KOPT-K1 (cell line): ENCODE results near the gene GYG2.

Experiments used
- H3K27ac ChIP-seq: fragments of 200-600 bp; sonication (generic); 2 replicates; pipeline ENCODE4 v1.5.1; 2016; ENCODE audit warnings: antibody characterized with exemption, mild to moderate bottlenecking, low read depth, low read length; ENCODE audit not compliant: poor library complexity, severe bottlenecking
- H3K36me3 ChIP-seq: fragments of 200-600 bp; sonication (generic); 2 replicates; pipeline ENCODE4 v1.5.1; 2017; ENCODE audit warnings: antibody characterized with exemption, mild to moderate bottlenecking, low read length, moderate library complexity; ENCODE audit not compliant: insufficient read depth
- H3K9me3 ChIP-seq: fragments of 200-600 bp; sonication (generic); 2 replicates; pipeline ENCODE4 v1.5.1; 2017; ENCODE audit warnings: antibody characterized with exemption, low read length, mild to moderate bottlenecking; ENCODE audit not compliant: insufficient read depth, poor library complexity, severe bottlenecking

GYG2 gene

DNA sequence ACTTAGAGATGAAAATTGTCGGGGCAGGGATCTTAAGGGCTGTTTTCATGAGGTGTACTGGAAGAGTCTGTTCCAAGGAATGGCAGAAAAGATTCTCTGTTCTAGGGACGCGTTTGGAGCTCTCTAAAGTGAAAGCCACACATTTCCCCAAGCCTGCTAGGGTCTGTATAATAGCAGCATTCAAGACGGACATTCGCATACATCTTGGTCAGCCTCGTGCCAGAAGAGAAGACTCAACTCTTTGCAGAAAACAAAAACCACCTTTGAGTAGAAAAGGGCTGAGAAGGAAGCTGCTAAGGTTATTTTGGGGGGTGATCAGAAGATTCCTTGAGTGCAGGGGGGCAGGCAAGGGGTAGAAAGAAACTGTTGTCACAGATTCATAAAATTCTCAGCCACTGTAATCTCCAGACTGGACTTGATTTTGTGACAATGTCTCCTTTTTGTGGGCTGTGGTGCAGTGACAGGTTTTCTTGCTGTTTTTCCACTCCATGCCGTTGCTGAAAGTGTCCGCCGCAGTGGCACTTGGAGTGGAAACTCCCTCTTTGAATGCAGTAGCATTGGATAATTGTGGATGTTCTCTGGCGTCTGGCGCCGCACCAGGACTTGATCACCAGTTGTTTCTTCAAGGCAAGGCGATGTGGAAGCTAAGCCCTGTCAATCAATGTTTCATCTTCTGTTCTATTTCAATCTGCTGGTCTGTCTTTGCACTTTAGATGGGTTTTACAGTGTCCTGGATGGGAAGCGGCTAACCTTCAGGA is 2.9 kb downstream of the GYG2 start:
- Histone ChIP-seq H3K9me3 (peaks cover under 1% of the 10 kb centered on the region), H3K36me3 (no peaks in the 10 kb centered on the region), H3K27ac (no peak overlapping the region)

DNA sequence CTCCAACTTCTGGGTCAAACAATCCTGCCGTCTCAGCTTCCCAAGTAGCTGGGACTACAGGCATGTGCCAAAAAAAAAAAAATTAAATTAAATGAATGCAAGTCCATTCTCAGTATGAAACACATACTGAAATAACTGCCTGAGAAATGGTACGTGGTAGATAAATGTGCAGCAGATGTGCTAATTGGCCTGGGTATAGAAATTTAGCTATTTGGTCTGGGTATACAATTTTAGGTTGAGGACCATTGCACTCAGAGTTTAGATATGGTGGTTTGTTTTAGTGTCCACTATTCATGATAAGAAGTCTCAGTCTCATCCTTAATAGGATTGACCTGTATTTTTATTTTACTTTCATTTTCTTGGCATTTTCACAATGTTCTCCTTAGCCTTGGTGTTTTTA is 9.2 kb downstream of the GYG2 start:
- Histone ChIP-seq H3K36me3 (no peaks in the 10 kb centered on the region), H3K9me3 (peaks cover 24% of the 10 kb centered on the region)

DNA sequence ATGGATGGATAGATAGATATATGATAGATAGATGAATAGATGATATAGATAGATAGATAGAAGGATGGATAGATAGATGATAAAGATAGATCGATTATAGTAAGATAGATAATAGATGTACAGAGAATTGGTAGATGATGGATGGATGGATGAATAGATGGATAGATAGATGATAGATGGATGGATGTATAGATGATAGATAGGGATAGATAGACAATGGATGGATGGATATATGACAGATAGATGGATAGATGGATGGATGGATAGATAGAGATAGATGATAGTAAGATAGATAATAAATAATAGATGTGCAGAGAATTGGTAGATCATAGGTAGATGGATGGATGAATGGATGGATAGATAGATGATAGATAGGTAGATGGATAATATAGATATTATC is 12.2 kb downstream of the GYG2 start:
- Histone ChIP-seq H3K36me3 (no peaks in the 10 kb centered on the region), H3K9me3 (peaks cover 24% of the 10 kb centered on the region), H3K27ac (no peak overlapping the region)

More for the DNA sequence above, 9.2 kb downstream of the GYG2 start:
- H3K27ac ChIP-seq, result no peak overlapping the region

DNA sequence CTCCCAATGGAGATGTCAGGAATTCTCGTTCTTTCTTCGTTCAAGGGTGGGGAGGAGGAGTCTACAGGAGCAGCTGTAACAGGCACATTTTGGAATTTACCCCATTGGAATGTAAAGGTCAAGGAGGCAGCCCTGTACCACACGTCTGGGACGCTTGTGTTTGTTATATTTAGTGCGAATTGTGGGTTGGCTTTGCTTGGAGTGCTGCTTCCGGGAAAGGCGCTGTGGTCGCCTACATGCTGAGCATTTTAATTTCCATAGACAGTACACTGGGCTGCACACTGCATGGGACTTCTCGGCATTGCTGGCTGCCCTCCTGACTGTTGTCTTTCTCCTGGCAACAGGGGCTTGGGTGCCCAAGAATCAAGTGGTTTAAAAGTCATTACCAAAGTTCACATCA is 12.8 kb downstream of the GYG2 start:
- no peaks in the 10 kb centered on the region for H3K36me3 ChIP-seq
- peaks cover 24% of the 10 kb centered on the region for H3K9me3 ChIP-seq
- H3K27ac ChIP-seq, result no peak overlapping the region

DNA sequence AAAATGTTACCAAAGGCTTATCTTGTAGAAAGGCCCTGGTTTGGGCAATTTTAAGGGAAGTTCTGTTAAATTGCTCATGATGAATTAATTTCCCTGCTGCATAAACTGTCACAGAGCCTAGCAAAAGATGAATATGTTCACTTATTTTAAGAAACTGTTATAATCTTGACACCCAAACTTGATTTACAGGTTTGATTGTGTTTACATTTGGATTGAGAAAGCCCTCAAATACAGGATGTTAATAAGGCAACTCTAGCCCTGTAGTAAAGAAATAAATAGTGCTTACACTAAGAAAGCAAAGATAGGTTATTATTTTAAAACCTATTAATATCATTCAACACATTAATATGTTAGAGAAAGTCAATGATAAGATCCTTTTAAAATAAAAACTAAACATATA is 18.3 kb downstream of the GYG2 start:
- no peaks in the 10 kb centered on the region for H3K9me3 ChIP-seq
- H3K27ac ChIP-seq, result no peak overlapping the region
- H3K36me3 ChIP-seq, result no peaks in the 10 kb centered on the region

DNA sequence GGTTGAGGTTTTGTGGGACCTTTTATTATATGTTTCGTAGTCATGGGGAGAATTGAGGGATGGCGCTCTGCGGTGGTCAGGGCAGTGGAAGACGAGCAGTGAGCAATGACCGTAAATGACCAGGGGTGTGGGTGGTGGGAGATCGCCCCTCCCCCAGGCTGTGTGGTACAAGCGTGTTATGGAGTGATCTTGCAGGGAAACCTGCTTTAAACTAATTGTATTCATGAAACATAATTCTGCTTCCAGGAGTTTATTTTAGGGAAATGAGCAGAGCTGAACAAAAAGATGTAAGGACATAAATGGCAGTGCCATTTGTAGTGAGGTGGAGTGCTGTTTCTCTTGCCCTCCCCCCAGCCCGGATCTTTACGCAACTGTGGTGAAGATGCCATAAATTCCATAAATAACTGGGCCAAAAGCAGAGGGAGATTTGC is 20.2 kb downstream of the GYG2 start:
- Histone ChIP-seq H3K36me3 (no peaks in the 10 kb centered on the region), H3K27ac (no peak overlapping the region), H3K9me3 (no peaks in the 10 kb centered on the region)

DNA sequence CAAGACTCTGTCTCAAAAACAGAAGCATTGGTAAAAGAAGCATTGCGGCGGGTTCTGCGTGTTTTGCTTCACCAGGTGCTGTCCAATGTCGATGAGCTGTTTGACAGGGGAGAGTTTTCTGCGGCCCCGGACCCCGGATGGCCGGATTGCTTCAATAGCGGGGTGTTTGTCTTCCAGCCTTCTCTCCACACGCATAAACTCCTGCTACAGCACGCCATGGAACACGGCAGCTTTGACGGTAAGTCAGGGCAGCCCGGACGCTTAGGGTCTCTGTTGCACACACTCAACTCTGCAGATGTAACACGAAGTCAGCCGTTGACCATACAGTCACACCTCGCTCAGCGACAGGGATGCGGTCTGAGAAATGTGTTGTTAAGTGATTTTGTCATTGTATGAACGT is 26.2 kb downstream of the GYG2 start:
- Histone ChIP-seq H3K27ac (no peak overlapping the region), H3K36me3 (no peaks in the 10 kb centered on the region; the same call in 1 of the 2 replicates), H3K9me3 (no peaks in the 10 kb centered on the region)

DNA sequence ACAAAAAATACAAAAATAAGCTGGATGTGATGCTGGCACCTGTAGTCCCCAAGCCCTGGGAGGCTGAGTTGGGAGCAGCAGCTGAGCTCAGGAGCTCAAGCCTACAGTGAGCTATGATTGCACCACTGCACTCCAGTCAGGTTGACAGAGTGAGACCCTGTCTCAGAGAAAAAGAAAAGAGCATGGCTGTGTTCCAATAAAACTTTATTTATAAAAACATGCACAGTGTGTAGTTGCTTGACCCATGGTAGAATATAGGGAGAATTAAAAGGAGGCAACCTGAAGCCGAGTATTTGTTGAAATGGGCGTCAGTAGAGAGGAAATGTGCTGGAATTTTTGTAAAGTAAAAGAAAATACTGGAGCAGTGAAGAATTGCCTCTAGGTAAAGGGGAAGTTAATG is 27.0 kb downstream of the GYG2 start:
- no peaks in the 10 kb centered on the region; the same call in 1 of the 2 replicates for H3K36me3 ChIP-seq
- H3K27ac ChIP-seq, result no peak overlapping the region
- no peaks in the 10 kb centered on the region for H3K9me3 ChIP-seq

DNA sequence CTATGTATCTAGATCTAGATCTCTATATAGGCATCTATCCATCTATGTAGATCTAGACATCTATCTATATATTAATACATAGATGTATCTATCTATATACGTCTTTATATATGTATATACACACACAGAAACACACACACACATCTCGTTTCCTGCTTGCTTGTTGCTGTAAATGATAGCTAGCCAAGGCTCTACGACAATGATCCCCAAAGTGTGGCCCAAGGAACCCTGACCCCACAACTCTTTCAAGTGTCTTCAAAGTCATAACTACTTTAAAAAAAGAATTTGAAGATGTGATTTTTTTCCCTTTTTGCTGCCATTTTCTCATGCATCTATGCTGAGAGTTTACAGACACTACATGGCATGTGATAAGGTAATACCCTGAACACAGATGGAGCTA is 28.8 kb downstream of the GYG2 start:
- Histone ChIP-seq H3K36me3 (no peaks in the 10 kb centered on the region; the same call in 1 of the 2 replicates), H3K9me3 (no peaks in the 10 kb centered on the region), H3K27ac (no peak overlapping the region)

DNA sequence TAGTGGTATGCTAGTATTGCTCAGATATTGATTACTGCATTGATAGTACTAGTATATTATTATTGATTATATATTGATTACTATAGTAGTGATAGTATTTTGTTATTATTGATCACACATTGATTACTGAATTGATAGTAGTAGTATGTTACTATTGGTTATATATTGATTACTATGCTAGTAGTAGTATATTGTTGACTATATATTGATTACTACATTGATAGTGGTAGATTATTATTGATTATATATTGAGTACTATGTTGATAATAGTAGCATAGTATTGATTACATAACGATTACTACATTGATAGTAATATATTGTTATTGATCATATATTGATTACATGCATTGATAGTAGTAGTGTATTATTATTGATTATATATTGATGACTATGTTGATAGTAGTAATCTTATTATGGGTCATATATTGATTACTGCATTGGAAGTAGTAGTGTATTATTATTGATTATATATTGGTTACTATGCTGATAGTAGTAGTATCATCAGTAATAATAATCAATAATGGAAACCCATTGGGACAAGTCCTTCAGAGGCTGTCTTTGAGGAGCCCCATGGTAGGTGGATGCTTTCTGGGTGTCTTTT is 30.6 kb downstream of the GYG2 start:
- Histone ChIP-seq H3K36me3 (no peaks in the 10 kb centered on the region; the same call in 1 of the 2 replicates), H3K9me3 (no peaks in the 10 kb centered on the region), H3K27ac (no peak overlapping the region)

DNA sequence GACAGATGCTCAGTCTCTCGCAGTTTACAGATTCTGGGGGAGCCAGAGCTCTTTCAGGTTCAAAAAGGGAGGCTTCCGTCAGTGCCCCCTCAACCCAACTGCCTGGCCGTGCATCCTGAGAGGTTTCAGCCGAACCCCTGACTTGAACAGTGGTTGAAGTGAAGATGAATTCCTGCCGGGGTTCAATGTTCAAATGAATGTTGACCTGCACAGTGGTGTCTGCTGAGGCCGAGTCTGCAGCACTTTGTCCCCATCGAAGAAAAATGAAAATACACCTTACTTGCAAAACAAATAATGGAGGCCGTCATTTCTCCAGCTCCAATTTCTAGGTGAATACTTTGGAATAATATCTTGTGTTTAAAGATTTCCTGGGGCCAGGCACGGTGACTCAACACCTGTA is 33.7 kb downstream of the GYG2 start:
- H3K9me3 ChIP-seq, result no peaks in the 10 kb centered on the region
- H3K36me3 ChIP-seq, result no peaks in the 10 kb centered on the region
- H3K27ac ChIP-seq, result no peak overlapping the region

DNA sequence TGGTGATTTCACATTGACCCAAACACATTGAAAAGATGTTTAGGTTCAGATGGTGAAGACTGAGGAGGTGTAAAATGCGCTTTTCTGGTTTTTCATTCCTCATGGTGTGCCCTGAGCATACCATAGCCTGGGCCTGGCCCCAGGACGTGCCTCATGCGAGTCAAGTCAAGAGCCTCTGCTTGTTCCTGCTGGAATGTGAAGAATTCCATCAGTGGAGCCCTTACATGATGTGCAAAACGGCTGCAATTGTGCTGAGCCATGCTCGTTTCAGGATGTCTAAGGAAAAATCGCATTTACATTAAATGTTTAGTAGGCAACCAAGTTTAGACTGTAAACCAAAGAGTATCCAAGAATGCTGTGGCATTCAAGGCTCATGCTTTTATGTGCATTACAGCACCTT is 34.9 kb downstream of the GYG2 start:
- Histone ChIP-seq H3K27ac (no peak overlapping the region), H3K36me3 (no peaks in the 10 kb centered on the region)

DNA sequence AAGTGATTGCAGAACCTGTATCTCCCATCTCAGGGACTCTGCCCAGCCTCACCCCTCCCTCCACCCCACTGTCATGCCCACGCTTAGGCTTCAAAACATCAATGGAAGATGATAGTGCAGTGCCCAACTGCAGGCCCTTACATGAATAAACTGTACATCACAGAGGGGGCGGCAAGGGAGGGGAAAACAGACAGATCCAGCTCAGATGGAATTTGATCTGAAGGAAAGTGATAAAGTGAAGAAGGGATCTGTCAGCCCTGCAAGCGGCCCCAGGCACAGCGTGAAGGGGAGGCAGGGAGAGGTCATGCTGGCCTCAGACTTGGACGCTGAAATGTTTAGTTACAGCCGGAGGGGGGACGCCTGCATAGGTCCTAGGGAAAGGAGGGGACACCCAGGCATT is 38.5 kb downstream of the GYG2 start:
- no peaks in the 10 kb centered on the region for H3K9me3 ChIP-seq
- H3K36me3 ChIP-seq, result no peaks in the 10 kb centered on the region
- no peak overlapping the region for H3K27ac ChIP-seq

More for the DNA sequence above, 34.9 kb downstream of the GYG2 start:
- no peaks in the 10 kb centered on the region for H3K9me3 ChIP-seq

DNA sequence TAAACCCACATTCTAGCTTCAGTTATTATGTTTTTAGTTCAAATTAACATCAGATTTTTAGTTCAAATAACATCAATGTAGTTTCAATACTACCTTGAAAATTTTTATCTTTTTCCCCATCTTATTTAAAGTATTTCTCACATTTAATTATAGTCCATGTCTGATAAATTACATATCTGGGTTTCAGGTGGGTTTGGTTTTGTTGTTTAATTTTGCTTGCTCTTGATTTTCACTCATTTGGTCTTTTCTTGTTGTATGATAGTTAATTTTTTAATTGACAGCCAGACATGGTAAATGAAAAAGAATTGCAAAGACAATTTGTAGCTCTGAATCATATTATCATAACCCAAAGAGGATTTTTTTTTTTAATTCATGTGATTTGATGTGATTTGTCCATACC is 41.9 kb downstream of the GYG2 start:
- Histone ChIP-seq H3K9me3 (no peaks in the 10 kb centered on the region), H3K27ac (no peak overlapping the region), H3K36me3 (no peaks in the 10 kb centered on the region)

DNA sequence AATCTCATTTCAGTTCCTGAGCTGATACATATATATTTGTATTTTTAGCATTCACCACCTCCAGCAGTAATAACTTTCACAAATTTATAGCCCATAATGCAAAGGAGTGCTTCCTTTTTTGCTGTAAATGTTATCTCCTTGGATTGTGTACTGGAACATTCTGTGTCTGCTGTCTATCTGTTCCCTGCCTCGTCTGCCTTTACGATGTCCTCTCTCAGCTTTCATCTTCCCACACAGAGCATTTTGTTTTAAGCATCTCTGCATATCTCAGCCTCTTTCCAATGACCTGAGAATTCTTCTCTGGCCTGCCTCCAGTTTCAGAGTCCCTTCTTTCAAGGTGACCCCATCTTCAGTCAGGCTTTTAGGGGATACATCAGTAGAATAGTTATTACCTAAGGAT is 43.1 kb downstream of the GYG2 start:
- Histone ChIP-seq H3K9me3 (no peaks in the 10 kb centered on the region), H3K27ac (no peak overlapping the region), H3K36me3 (no peaks in the 10 kb centered on the region)
